T-helper 1 cell (primary cell): ENCODE data around the gene NOG.

Experiments
- DNase-seq, 5 donors: peaks; one replicate each; pipeline ENCODE4 v3.0.0-alpha.2; 2012 to 2020

NOG gene

DNA sequence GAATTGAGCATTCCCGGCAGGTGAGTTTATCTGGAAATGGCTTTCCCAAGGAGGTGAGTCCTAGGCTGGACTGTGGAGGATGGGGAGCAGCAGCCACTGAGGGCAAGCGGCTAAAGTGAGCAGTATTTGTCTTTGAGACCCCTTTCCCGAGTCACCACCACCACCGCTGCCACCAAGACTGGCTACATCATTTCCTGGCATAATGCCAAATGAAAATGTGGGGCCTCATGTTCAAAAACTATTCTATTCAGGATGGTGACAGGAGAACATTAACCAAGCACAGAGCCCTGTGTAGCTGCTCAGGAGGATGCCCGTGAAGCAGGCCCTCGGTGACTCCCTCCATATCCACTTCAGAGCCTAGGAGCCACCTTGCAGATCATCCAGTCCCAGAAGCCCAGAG, 46.0 kb downstream of the NOG start:
- DNase-seq = no peak

DNA sequence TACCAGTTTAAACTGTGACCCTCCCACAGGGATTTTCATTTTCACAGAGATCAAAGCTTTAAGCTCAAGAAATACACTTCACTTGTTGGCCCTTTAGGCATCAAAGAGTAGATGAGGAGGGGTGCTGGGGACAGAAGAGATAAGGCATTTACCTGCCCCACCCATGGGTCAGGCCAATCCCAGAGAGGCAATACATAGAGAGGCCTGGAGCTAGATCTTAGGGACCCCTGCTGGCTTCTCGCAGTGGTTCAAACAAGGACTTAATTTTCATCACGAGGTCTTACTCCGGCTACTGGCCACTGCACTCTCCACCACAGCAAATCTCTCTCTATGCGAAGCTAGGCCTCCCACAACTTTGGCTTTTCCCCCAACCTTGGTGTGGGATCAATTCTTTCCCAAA, 46.6 kb downstream of the NOG start:
- no peak for DNase-seq

DNA sequence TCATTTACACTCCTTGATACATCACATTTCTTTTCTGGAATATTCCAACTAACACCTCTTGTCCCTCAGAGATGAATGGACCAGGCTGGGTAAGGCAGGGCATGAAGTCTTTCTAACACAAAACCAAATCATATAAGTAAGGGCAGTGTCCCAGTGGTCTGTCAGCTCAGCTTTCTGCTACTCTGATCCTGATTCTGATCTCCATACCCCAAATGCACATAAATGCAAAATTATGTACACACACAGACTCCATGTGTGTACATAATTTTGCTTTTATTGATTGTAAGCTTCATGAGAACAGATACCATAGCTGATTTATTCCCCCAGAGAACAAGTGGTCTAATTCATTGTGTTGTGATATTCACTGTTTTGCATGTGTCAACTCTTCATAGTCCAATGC, 47.9 kb downstream of the NOG start:
- DNase-seq = no peak

DNA sequence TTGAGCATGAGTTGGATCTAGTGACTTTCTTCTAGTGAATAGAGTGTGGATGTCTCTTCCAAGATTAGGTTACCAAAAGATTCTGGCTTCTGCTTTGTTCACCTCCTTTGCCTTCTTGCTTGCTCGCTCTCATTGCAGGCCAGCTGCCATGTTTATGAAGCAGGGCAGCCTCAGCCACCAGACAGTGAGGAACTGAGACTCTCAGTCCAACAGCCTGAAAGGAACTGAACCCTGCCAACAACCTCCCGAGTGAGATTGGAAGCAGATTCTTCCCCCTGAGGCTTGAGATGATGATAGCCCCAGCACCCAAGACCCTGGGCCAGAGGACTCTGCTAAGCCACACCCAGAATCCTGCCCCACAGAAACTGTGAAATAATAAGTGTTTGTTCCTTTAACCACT, 48.4 kb downstream of the NOG start:
- DNase-seq = no peak

DNA sequence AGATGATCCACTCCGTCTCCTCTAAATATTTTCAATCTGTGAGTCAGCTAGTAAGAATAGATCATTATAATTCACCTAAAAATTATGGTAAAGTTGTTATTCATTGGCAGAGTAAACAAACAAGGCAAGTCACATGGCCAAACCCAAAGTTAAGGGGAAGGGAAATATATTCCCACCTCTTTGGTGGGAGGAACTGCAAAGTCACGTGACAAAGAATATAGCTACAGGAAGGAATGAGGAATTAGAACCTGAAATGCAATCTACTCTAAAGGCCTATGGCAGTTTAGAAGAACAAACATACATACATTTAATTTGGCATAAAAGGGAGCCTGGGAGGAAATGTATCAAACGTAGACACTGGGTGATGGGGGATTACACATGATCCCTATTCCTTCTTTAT, 48.9 kb downstream of the NOG start:
- no peak for DNase-seq
